Breast epithelium (tissue), 4 donors: ENCODE data around the gene PPP1R15B. TPM values are rescaled to one million over a fixed set of nuclear protein-coding genes. Genes with fewer than 3 reads are reported as not detected.

Source experiments
- DNase-seq, 2 donors: peaks; one replicate each; pipeline ENCODE4 v3.0.0-alpha.2; 2019; ENCODE audit warnings: low spot score in 2 of 2
- H3K27ac ChIP-seq, 2 donors: fragments of 200-600 bp; sonication (generic) in 1 of 2; one replicate each; pipeline ENCODE4 v1.5.1; 2016 to 2019; ENCODE audit warnings: mild to moderate bottlenecking in 1 of 2
- H3K27me3 ChIP-seq, 2 donors: fragments of 200-600 bp; sonication (generic) in 1 of 2; one replicate each; pipeline versions ENCODE4 v1.5.1 to v1.6.0; 2017 to 2019; ENCODE audit warnings: control low read depth in 1 of 2, mild to moderate bottlenecking in 1 of 2
- H3K36me3 ChIP-seq: fragments of 200-600 bp; one replicate; pipeline ENCODE4 v1.5.1; 2019
- H3K4me1 ChIP-seq, 2 donors: fragments of 200-600 bp; sonication (generic); one replicate each; pipeline ENCODE4 v1.5.1; 2016 to 2019; ENCODE audit warnings: control low read depth in 1 of 2
- H3K4me3 ChIP-seq, 3 donors: fragments of 200-600 bp; sonication (generic); 1 replicate in 2 of 3; 2 replicates in 1 of 3; pipeline ENCODE4 v1.5.1; 2016 to 2019; ENCODE audit warnings: mild to moderate bottlenecking in 3 of 3, moderate library complexity in 2 of 3
- H3K9me3 ChIP-seq, 2 donors: fragments of 200-600 bp; sonication (generic) in 1 of 2; one replicate each; pipeline ENCODE4 v1.5.1; 2016 to 2019; ENCODE audit warnings: control low read depth in 1 of 2
- CTCF ChIP-seq, 3 donors: fragments of 450-650 bp; IDR thresholded peaks; one replicate each; pipeline ENCODE4 v1.5.1; 2016 to 2017; ENCODE audit warnings: antibody characterized with exemption in 3 of 3, mild to moderate bottlenecking in 3 of 3, moderate library complexity in 3 of 3
- POLR2A ChIP-seq: fragments of 450-650 bp; IDR thresholded peaks from one replicate; pipeline ENCODE4 v1.6.1; 2016; ENCODE audit warnings: antibody characterized with exemption, mild to moderate bottlenecking, moderate library complexity
- POLR2AphosphoS5 ChIP-seq, 3 donors: sonication (generic); formaldehyde crosslinking; IDR thresholded peaks; one replicate each; pipeline ENCODE4 v1.6.1; 2017; ENCODE audit warnings: antibody characterized with exemption in 3 of 3
- intact Hi-C: fragments of 100-400 bp; cut with DNase I; formaldehyde crosslinking; loops from one replicate; pipeline ENCODE4 v1.15.1; 2023; ENCODE audit warnings: low total_unique reads
- total RNA-seq, 3 donors: library from RNA; depleted of rRNA; stranded (reverse); fragments of >200 nt; gene quantifications; one replicate each; pipeline ENCODE4 v1.1.0, GENCODE V29; 2016

The PPP1R15B gene
- total RNA-seq, 3 donors from 2014 or later = 47.5 to 91.6 (median 53.3) TPM

- H3K4me3 ChIP-seq = no peak overlapping the region
- no peak for DNase-seq
- H3K27me3 ChIP-seq = no peaks in the 10 kb centered on the region
- no peak for TF ChIP-seq POLR2AphosphoS5 (IDR thresholded peaks at IDR 0.05)
- TF ChIP-seq POLR2A = no peak
- no peak overlapping the region for H3K27ac ChIP-seq
- intact Hi-C loops = no loop called here
- no peaks in the 10 kb centered on the region for H3K4me1 ChIP-seq
- no peaks in the 10 kb centered on the region for H3K36me3 ChIP-seq
- no peaks in the 10 kb centered on the region for H3K9me3 ChIP-seq
Observed at GRCh38 chr1:204383163-204383904, 28.3 kb downstream of the PPP1R15B start.

GRCh38 chr1:204382714-204383083 is 28.9 kb downstream of the PPP1R15B start:
- no peak overlapping the region for H3K27ac ChIP-seq
- no peak for DNase-seq
- no peaks in the 10 kb centered on the region for H3K9me3 ChIP-seq
- no peaks in the 10 kb centered on the region for H3K36me3 ChIP-seq
- TF ChIP-seq CTCF (IDR thresholded peaks at IDR 0.05) (no peak), POLR2A (no peak), POLR2AphosphoS5 (IDR thresholded peaks at IDR 0.05) (no peak)
- H3K27me3 ChIP-seq = no peaks in the 10 kb centered on the region
- H3K4me1 ChIP-seq = peaks cover 0 to 2% of the 10 kb centered on the region in 2 donors
- H3K4me3 ChIP-seq = peak overlapping the region in 1 of 3 donors; percentile 1
- intact Hi-C loops = no loop called here

GRCh38 chr1:204380293-204380831 is 31.3 kb downstream of the PPP1R15B start:
- H3K27ac ChIP-seq = peak overlapping the region; percentile 38 to 71
- intact Hi-C loops = no loop called here
- no peaks in the 10 kb centered on the region for H3K36me3 ChIP-seq
- no peak overlapping the region for H3K4me3 ChIP-seq
- DNase-seq = peak; percentile 65 to 78
- no peaks in the 10 kb centered on the region for H3K27me3 ChIP-seq
- TF ChIP-seq CTCF (IDR thresholded peaks at IDR 0.05) (no peak), POLR2A (no peak), POLR2AphosphoS5 (IDR thresholded peaks at IDR 0.05) (peak in 1 of 3 donors; percentile 78)
- H3K9me3 ChIP-seq = no peaks in the 10 kb centered on the region
- peaks cover 0 to 8% of the 10 kb centered on the region in 2 donors for H3K4me1 ChIP-seq

- H3K4me3 ChIP-seq = peak overlapping the region; percentile 37 to 69 (median 60)
- intact Hi-C loops = no loop called here
- DNase-seq = no peak
- no peaks in the 10 kb centered on the region for H3K9me3 ChIP-seq
- H3K27me3 ChIP-seq = no peaks in the 10 kb centered on the region
- H3K4me1 ChIP-seq = peaks cover 0 to 8% of the 10 kb centered on the region in 2 donors
- TF ChIP-seq CTCF (IDR thresholded peaks at IDR 0.05) (no peak), POLR2A (no peak), POLR2AphosphoS5 (IDR thresholded peaks at IDR 0.05) (no peak)
- H3K27ac ChIP-seq = peak overlapping the region; percentile 2 to 45
- H3K36me3 ChIP-seq = no peaks in the 10 kb centered on the region
Observed at GRCh38 chr1:204377800-204378668, 33.6 kb downstream of the PPP1R15B start.

- TF ChIP-seq POLR2AphosphoS5 (IDR thresholded peaks at IDR 0.05) = no peak
- H3K36me3 ChIP-seq = no peaks in the 10 kb centered on the region
- intact Hi-C loops = no loop called here
- peak overlapping the region; percentile 37 to 69 (median 60) for H3K4me3 ChIP-seq
- H3K9me3 ChIP-seq = no peaks in the 10 kb centered on the region
- H3K27me3 ChIP-seq = no peaks in the 10 kb centered on the region
- peak overlapping the region; percentile 2 to 45 for H3K27ac ChIP-seq
- H3K4me1 ChIP-seq = peaks cover 0 to 8% of the 10 kb centered on the region in 2 donors
- no peak for DNase-seq
Observed at GRCh38 chr1:204376919-204377799, 34.5 kb downstream of the PPP1R15B start.
